ENCODE results near the gene MDFIC2.
A peak's percentile ranks its signal among the peaks of the same experiment; 100 is the strongest.
"Not testable (repeated sequence)": the region's sequence is repeated elsewhere in the genome, so short reads cannot be mapped to it uniquely, and the experiment has no call there.

Gene MDFIC2

DNA sequence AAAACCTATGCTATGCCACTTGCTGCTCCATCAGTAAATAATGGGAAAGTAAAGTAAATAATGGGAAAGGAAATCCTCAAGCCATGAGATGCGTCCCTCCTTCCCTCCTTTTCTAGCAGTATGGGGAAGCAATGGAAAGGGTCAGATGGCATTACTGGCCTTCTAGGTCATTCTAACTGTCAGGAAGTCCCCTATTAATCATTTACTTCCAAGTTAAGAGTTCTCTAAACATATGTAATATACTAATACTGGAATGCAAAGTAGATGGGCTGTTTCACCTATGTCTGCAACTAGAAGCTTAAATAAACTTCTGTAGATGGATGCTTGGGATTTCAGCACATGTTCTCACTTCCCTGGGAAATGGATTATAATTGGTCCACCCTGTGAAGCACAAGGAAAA, 55.9 kb downstream of the MDFIC2 start:
- DNase-seq (ENCODE audit: low spot score) = no peak

DNA sequence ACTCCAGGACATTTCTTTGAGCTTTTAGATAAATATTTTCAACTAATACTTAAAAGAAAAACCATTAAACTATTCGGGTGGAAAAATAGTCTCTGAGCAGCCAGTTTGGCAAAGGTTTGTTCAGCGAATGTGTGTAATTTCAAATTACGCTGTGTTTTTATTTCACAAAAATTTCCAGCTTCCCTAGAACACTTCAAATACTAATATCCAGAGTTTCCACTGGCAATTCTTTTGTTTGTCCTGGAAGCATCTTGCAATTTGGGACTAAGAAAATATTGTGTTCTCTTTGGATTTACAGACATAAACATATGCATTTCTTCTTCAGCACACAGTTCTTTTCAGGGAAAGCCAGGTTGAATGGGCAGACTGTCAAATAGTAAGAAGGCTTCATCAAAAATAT, 61.9 kb downstream of the MDFIC2 start:
- no peak for DNase-seq (ENCODE audit: low spot score)

DNA sequence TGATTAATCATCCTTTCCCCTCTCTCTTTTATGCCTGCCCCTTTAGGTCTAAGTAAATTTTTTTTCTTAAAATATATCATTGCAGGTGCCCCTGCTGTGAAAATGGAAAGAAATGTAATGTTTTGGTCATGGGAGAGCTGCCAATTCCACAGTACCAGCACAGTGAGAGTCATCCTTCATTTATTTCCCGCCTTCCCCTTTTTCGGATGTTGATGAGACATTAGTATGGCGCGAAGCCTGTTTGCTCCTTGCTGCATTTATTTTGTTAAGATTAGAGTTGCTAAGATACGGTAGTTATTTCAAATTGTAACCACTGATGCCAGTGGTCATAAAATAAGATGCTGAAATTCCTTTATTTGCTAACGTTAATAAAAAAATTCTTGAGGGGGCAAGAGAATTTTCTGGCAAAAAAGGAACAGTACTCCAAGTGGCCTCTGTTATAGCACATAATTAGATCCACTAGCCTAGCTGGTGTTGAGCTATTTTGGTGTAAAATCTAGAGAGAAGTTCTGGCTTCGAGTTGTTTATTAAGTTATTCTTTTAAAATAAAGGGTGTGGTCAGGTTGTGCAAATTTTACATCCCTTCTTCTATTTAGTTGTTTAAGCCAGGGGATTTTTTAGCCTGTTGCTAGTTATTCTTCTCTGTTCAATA, 62.8 kb downstream of the MDFIC2 start:
- no peak for DNase-seq (ENCODE audit: low spot score)

DNA sequence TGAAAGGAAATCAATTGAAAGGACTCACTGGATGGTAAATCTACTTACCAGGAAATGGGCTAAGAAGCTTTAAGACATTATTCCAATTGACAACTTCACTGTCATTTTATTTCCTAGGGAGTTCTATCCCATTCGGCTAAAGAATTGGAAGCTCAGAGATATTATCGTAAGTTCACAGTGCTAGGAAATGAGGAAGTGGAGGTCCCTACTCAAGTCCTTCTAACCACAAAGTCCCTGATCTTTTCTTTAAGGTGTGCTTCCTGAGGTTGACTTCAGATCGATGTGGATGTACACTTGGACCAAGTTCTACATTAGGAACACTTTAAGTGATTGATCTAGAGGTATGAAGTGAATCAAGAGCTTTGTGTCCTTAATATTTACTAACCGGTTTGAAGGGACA, 63.6 kb downstream of the MDFIC2 start:
- DNase-seq (ENCODE audit: low spot score) = no peak

DNA sequence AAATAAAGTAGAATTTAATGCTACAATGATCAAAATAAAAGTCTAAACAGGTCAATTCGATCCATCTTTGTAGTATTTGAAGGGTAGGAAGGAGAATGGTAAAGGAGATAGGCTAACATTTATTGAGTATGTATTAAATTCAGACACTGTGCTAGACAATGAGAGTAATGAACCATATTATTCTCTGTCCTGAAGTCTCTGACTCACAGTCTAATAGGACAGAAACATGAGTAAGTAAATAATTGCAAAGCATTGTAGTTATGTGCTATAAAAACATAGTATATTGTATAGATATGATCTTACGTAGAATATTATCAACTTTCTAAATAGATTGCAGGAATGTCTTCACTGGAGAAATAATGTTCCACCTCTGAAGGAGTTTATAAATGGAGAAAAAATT, 64.5 kb downstream of the MDFIC2 start:
- no peak for DNase-seq (ENCODE audit: low spot score)

DNA sequence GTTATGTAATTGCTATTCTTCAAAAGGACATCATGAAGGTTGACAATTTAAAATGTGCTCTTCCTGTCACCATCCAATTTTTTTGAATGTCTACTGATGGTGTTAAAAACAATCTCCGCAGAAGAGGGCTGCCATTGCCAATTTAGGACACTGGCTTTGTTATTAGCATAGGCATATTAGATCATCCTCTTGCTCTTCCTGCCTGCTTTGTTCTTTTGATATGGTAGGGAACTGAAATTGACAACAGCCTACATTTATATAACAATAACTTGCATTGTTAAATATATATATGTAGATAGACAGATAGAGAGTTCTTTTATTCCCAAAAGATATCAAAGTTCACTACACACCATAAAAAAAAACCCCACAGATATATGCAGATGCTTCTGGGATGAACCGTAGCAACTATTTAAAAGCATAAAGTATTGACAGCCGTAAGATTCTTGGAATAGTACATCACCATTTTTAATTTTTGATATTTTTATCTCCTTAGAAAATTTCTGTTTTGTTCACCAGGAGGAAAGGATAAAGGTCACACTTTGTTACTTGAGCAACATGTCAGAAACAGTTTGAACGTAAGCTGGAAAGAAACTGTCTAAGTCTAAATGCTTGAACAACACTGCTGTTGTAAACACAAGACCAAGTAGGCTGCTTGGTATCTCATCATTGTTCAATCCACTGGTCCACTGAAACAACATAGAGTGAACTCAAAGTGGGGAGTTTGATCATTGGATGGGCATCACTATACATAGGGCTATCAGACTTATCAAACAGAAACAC, 66.5 kb downstream of the MDFIC2 start:
- peak; percentile 32 for DNase-seq (ENCODE audit: low spot score)

DNA sequence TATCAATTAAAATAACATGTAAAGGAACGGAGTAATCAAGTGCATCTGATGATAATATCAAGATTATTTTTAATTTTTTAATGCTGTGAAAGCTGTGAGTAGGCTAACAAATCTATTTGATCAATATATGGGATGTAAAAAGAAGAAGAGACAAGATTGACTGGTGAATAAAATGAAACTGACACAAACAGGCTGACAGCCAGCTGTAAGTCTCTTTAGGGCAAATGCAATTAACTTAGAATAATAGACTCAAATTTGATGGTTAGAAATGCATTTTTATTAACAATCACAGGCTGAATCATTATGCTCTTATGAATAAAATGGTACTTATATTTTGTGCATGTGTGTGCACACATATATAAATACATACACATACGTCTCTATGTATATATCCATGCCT, 68.0 kb downstream of the MDFIC2 start:
- DNase-seq (ENCODE audit: low spot score) = no peak

DNA sequence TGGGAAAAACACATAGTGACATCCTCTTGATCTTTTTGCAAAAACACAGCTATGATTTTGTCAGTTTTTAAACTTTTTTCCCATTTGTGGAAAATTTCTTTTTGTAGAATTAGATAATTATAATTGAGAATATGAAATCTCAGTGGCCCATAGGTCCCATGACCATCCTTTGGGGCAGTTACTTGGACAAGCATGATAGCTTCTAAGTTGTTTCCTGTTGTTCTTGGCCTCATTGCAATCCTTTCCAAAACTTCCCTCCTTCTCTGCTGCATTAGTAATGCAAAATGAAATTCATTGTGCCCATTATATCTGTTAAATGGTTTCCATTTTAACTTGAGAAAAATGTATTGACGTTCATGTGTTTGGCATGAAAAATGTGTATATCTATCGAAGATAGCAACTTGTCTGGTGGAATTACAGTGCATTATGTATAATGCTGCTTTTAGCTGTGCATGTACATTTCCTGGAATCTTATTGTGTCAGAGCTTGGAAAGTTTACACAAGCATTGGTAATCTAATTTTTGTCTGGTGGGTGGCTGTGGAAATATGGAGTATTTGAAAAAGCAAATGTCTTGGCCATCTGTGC, 70.0 kb downstream of the MDFIC2 start:
- DNase-seq (ENCODE audit: low spot score) = no peak

DNA sequence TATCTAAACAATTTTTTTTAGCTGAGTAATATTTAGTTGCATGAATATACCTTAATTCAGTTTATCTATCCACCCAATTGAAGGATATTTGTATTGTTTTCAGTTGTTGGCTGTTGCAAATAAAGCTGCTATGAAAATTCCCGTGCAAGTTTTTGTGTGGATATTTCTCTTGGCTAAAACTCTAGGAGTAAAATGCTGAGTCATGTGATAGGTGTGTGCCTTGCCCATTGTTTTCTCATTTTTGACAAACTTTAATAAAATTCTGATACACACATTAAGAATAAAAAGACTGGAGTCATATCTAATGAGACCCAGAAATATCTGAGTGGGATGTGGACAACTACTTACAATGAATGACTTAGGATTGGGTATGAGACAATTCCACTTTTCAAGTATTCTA, 78.6 kb downstream of the MDFIC2 start:
- DNase-seq (ENCODE audit: low spot score) = no peak

DNA sequence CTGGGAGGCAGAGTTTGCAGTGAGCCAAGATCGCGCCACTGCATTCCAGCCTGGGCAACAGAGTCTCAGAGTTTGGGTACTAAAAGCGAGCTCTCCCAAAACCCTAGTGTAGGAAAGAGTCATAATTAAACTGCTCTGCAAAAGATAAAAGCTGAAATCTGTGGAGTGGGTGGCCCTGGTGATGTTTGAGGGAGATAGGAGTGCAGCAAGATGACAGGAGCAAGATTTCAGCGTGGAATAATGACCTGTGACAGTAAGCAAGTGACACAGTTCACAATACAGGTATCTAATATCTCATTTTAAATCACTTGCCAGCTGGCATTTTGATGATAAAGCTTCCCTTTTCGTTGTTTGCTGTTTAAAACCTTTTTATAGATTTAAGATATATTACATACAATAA, 79.3 kb downstream of the MDFIC2 start:
- DNase-seq (ENCODE audit: low spot score) = no peak

DNA sequence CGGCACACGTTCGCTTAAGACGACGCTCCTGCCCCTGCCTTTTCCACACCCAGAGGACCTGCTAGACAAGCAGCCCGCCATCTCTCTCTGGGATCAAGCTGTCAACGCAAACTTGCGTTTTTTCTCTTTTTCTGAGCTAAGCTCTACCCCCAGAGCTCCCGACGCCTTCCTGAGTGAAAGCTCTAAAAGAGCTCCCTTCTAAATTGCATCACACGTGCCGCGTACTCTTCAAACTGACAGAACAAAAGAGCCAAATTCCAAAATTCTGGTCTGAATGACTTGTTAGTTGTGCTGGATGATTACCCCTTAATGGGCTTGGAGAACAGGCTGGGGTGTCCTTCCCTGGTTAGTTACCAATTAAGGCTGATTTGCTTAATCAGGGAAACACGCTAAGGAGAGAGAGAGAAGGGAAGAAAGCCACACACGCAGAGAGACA, 81.2 kb downstream of the MDFIC2 start:
- DNase-seq (ENCODE audit: low spot score) = no peak

DNA sequence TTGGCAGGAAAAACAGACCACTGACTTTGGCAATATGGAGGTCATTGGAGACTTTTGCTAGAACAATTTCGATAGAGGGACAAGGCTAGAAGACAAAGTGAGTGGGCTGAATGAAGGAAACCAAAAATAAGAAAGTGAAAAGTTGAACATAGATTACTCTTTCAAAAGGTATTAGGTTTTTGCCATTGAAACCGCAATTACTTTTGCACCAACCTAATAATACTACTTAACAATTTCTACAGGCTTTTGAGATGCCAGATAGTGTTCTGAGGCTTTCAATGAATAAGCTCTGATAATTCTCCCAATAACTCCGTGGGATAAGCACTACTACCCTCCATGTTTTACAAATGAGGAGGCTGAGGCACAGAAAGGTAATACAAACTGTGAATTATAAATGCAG, 85.0 kb downstream of the MDFIC2 start:
- no peak for DNase-seq (ENCODE audit: low spot score)

DNA sequence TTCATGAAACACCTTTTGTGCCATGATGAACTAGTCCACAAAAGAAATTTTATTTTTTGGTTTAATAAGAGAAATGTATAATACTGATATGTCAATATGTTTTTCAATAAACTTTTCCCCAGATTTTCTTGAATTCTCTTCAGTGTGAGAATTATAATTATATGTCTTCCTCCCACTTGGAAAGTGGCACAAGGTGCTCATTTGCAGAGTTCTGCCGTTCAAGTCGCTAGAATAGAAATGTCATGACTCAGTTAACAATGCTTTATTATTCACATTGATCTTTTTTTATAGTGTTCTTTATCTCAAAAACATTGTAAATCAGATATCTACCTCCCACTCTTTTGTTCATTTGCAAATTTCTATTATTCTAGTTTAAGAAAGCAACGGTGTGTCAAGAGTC, 87.3 kb downstream of the MDFIC2 start:
- DNase-seq (ENCODE audit: low spot score) = no peak

DNA sequence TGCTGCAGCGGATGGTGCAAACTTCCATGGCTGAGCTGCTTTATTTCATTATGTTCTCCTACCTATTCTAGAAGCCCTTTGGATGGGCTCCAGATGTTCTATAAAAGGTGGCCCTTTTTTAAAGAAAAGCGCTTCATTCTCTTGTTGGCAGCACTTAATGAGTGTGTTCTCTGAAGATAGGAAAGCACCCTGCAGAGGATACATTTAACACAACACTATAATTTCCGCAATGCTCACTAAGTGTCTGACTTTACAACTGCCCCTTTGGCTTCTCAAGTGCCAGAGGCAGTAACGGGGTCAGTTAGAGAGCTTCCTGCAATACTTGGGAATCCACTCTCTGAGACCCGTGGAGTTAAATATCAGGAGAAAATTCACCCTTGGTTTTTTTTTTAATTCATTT, 88.1 kb downstream of the MDFIC2 start:
- DNase-seq (ENCODE audit: low spot score) = no peak

DNA sequence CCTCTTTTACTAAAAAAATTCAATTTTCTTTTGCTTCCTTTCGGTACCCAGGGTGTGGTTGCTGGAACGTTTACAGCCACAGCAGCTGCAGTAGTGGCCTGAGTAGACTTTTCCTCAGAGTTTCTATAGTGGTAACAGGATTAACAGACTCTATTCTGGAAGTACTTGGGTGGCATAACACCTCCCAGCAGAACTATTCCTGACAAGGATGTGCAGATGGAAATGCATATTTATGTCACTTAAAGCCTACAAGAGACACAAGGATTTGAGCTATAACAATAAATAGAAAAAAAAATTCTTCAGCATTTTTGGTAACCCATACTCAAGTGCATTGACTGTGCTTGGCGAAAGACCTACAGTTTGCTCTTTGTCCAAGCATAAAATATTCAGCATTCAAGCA, 94.0 kb downstream of the MDFIC2 start:
- no peak for DNase-seq (ENCODE audit: low spot score)

DNA sequence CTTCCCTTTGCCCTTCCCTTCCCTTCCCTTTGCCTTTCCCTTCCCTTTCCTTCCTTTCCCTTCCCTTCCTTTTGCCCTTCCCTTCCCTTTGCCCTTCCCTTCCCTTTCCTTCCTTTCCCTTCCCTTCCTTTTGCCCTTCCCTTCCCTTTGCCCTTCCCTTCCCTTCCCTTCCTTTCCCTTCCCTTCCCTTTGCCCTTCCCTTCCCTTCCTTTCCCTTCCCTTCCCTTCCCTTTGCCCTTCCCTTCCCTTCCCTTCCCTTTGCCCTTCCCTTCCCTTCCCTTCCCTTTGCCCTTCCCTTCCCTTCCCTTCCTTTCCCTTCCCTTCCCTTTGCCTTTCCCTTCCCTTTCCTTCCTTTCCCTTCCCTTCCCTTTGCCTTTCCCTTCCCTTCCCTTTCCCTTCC, 101.2 kb downstream of the MDFIC2 start:
- not testable (repeated sequence) for DNase-seq (ENCODE audit: low spot score)

DNA sequence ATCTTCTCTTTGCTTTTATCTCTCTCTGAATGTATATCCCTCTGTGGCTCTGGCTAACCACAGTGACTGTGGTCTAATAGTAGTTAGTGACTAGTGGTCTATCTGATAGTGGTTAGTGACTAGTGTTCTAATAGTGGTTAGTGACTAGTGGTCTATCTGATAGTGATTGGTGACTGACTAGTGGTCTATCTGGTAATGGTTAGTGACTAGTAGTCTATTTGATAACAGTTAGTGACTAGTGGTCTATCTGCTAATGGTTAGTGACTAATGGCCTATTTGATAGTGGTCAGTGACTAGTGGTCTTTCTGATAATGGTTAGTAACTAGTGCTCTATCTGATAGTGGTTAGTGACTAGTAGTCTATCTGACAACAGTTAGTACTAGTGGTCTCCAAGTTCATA, 110.5 kb downstream of the MDFIC2 start:
- DNase-seq (ENCODE audit: low spot score) = no peak

DNA sequence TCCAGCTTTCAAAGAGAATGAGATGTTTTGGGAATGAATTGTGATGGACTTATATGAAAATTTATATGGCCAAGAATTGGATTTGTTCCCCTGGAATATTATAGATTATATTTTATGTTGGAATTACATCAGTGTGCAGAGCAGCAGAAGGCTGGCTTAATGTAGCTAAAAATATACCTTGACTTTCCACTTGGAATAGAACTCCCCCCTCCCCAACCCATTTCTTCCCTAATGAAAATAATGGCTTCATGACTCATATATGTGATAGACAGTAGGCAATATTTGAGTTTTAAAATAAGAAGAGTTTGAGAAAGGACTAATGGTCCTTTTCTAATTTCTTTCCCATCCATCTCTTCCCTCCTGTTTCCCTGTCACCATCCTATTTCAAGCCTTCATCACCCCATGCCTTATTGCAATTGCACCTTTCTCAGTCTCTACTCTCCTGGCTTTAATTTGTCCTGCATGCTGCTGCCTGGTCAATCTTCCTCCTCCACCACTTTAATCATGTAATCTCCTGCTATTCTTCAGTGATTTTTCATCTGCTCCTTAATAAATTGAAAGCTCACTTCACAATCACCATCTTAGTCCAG, 122.5 kb downstream of the MDFIC2 start:
- no peak for DNase-seq (ENCODE audit: low spot score)

DNA sequence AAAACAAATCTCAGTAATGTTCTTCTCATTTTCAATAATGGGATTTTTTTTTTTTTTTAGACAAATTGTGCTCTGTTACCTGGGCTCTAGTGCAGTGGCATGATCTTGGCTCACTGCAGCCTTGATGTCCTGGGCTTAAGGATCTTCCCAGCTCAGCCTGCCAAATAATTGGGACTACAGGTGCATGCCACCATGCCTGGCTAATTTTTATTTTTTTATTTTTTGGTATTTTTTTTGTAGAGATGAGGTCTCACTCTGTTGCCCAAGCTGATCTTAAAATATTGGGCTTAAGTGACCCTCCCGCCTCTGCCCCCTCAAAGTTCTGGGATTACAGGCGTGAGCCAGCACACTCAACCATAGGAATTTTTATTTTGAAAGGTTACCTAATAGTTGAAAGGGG, 126.2 kb downstream of the MDFIC2 start:
- DNase-seq (ENCODE audit: low spot score) = no peak

DNA sequence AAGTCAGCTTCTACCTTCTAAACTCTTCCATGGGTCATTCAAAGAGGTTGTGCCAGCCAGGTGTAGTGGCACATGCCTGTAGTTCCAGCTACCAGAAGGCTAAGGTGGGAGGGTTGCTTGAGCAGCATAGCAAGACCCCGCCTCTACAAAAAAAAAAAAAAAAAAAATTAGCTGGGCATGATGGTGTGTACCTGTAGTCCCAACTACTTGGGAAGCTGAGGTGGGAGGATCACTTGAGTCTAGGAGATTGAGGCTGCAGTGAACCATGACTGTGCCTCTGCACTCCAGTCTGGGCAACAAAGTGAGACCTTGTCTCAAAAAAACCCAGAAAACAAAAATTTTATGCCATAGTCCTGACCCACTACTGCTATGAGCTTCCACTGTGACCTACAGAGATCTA, 126.8 kb downstream of the MDFIC2 start:
- DNase-seq (ENCODE audit: low spot score) = no peak

DNA sequence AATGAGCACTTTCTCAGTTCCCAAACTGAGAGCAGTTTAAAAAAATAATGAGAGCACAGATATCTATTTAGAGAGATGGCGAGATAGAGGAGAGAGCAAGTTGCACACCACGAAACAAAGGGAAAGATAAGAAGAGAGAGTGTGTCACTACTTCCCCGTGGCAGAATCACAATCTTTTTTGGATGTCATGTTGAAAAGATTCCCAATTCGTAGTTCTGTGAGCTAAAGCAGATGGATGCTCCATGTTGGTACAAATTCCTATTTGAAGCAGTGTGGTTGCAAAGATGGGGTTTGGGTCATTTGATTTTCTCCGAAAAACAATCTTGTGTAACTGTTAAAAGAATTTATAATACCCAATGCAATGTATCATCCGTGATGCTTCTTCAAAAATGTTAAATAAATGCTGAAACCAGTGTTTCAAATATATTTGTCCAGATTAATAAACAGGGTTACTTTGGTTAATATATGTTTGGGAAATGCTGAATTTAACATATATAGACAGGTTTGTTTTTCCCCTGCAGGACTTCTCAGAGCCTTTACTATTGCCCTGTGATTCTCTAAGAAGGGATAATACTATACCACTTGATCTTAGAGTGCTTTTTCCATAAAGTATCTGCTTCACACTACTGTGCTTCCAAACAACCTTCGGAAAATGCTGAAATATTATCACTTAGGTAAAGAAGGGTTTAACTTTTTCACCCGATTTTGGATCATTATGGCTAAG, 128.5 kb downstream of the MDFIC2 start:
- DNase-seq (ENCODE audit: low spot score) = no peak

DNA sequence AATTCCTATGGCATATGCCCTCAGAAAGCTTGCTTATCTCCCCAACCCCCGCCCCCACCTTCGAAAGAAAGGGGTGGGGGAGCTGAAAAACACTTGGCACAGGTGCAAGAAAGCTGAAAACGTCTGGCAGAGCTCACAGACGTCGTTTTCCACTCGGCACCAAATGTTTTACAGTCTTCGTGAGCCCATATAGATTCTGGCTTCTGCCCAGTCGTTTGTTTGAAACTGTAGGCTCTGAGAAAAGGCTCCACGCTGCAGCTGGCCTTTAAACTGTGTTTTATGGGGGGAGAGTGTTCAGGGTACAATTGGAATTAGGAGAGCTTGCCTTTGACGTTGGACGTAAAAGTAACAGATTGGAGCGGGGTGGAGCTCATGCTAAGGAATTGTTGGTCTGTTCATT, 130.3 kb downstream of the MDFIC2 start:
- no peak for DNase-seq (ENCODE audit: low spot score)
